OCI-LY1 (cell line): Measurements from ENCODE around the gene FCGR2B.

ENCODE experiments used
- H2AFZ ChIP-seq: fragments of 200-600 bp; sonication (generic), shearing (Covaris generic); 2 replicates; pipeline ENCODE4 v1.6.0; 2014; ENCODE audit warnings: antibody characterized with exemption, mild to moderate bottlenecking, low read length
- H3F3A ChIP-seq: fragments of 200-600 bp; sonication (generic), shearing (Covaris generic); 2 replicates; pipeline ENCODE4 v1.6.0; 2014; ENCODE audit warnings: mild to moderate bottlenecking, antibody characterized with exemption, low read length, moderate library complexity; ENCODE audit not compliant: insufficient read depth
- H3K27ac ChIP-seq: fragments of 200-600 bp; sonication (generic); 2 replicates; pipeline ENCODE4 v1.5.1; 2014; ENCODE audit warnings: low read length, mixed run types, mild to moderate bottlenecking, low read depth; ENCODE audit not compliant: poor library complexity, severe bottlenecking
- H3K27me3 ChIP-seq: fragments of 200-600 bp; sonication (generic); 2 replicates; pipeline ENCODE4 v1.6.0; 2014; ENCODE audit warnings: antibody characterized with exemption, mild to moderate bottlenecking, low read length, moderate library complexity; ENCODE audit not compliant: insufficient read depth
- H3K36me3 ChIP-seq: fragments of 200-600 bp; sonication (generic); 2 replicates; pipeline ENCODE4 v1.6.1; 2014; ENCODE audit warnings: mild to moderate bottlenecking, antibody characterized with exemption, low read length, moderate library complexity, mixed read lengths; ENCODE audit not compliant: insufficient read depth
- H3K4me1 ChIP-seq: fragments of 200-600 bp; sonication (generic); 2 replicates; pipeline ENCODE4 v1.5.1; 2014; ENCODE audit warnings: mild to moderate bottlenecking, low read length, moderate library complexity; ENCODE audit not compliant: insufficient read depth, severe bottlenecking
- H3K4me2 ChIP-seq: fragments of 200-600 bp; sonication (generic), shearing (Covaris generic); 2 replicates; pipeline ENCODE4 v1.6.1; 2014; ENCODE audit warnings: low read length
- H3K4me3 ChIP-seq: fragments of 200-600 bp; sonication (generic); 2 replicates; pipeline ENCODE4 v1.5.1; 2014; ENCODE audit warnings: low read length, low read depth, mild to moderate bottlenecking, mixed read lengths; ENCODE audit not compliant: poor library complexity, severe bottlenecking
- H3K79me2 ChIP-seq: fragments of 200-600 bp; shearing (Covaris generic); 2 replicates; pipeline ENCODE4 v1.6.1; 2016; ENCODE audit warnings: mixed run types, low read length, mixed read lengths; ENCODE audit not compliant: insufficient read depth
- H3K9ac ChIP-seq: fragments of 200-600 bp; sonication (generic), shearing (Covaris generic); 2 replicates; pipeline ENCODE4 v1.6.1; 2014; ENCODE audit warnings: mild to moderate bottlenecking, low read length, mixed read lengths
- H3K9me2 ChIP-seq: fragments of 200-600 bp; sonication (generic), shearing (Covaris generic); 2 replicates; pipeline ENCODE4 v1.6.1; 2014; ENCODE audit warnings: low read depth, mild to moderate bottlenecking, low read length, mixed read lengths
- H3K9me3 ChIP-seq: fragments of 200-600 bp; shearing (Covaris generic); 2 replicates; pipeline ENCODE4 v1.6.1; 2014; ENCODE audit warnings: low read length, mixed read lengths
- H4K20me1 ChIP-seq: fragments of 200-600 bp; sonication (generic), shearing (Covaris generic); 2 replicates; pipeline ENCODE4 v1.6.0; 2016; ENCODE audit warnings: mild to moderate bottlenecking, low read length; ENCODE audit not compliant: insufficient read depth
- EZH2 ChIP-seq: fragments of 200-600 bp; sonication (generic), shearing (Covaris generic); IDR thresholded peaks from 2 replicates; pipeline ENCODE4 v1.8.0; 2017; ENCODE audit warnings: borderline replicate concordance, mixed run types, mild to moderate bottlenecking, antibody characterized with exemption, low read length, moderate library complexity, mixed read lengths
- TF ChIP-seq, protein P1 (sequence below): fragments of 200-600 bp; sonication (generic), shearing (Covaris generic); IDR thresholded peaks from 2 replicates; pipeline ENCODE4 v1.5.1; 2017; ENCODE audit warnings: mild to moderate bottlenecking, antibody characterized with exemption, low read length, moderate library complexity, mixed read lengths

FCGR2B gene

DNA sequence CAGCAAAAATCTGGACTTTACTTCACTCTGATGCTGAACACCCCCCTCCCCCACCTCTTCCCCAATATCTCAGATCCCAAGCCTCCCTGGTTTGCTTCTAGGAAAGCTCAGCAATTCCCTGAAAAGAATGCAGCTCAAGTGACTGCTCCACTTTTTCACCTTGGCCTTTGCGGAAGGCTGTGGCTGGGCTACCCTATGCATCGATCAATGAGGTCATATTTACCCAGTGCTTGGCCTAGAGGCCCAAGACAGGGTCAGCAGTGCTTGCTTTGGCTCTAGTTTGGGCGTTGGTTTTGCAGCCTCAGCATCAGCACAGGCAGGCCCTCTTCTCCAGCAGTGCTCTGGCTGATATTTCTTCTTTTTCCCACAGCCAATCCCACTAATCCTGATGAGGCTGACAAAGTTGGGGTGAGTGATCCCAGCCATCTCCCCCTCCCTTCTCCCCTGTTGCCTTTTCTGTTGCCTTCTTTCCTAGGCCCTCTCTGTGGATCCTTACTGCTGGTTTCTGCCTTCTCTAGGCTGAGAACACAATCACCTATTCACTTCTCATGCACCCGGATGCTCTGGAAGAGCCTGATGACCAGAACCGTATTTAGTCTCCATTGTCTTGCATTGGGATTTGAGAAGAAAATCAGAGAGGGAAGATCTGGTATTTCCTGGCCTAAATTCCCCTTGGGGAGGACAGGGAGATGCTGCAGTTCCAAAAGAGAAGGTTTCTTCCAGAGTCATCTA, 14.2 kb downstream of the FCGR2B start:
- TF ChIP-seq EZH2, result no peak
- TF ChIP-seq, protein P1, sequence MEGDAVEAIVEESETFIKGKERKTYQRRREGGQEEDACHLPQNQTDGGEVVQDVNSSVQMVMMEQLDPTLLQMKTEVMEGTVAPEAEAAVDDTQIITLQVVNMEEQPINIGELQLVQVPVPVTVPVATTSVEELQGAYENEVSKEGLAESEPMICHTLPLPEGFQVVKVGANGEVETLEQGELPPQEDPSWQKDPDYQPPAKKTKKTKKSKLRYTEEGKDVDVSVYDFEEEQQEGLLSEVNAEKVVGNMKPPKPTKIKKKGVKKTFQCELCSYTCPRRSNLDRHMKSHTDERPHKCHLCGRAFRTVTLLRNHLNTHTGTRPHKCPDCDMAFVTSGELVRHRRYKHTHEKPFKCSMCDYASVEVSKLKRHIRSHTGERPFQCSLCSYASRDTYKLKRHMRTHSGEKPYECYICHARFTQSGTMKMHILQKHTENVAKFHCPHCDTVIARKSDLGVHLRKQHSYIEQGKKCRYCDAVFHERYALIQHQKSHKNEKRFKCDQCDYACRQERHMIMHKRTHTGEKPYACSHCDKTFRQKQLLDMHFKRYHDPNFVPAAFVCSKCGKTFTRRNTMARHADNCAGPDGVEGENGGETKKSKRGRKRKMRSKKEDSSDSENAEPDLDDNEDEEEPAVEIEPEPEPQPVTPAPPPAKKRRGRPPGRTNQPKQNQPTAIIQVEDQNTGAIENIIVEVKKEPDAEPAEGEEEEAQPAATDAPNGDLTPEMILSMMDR, result no peak
- no peaks in the 10 kb centered on the region for H3K27me3 ChIP-seq
- H3K27ac ChIP-seq, result no peak overlapping the region
- H2AFZ ChIP-seq, result no peak overlapping the region
- no peaks in the 10 kb centered on the region for H3F3A ChIP-seq
- no peak overlapping the region for H3K9ac ChIP-seq
- H3K9me2 ChIP-seq, result no peaks in the 10 kb centered on the region
- H3K79me2 ChIP-seq, result no peaks in the 10 kb centered on the region
- H3K4me2 ChIP-seq, result no peak overlapping the region
- no peak overlapping the region for H3K4me3 ChIP-seq
- no peaks in the 10 kb centered on the region for H4K20me1 ChIP-seq
- no peaks in the 10 kb centered on the region for H3K9me3 ChIP-seq
- H3K36me3 ChIP-seq, result peaks cover 53% of the 10 kb centered on the region
- no peaks in the 10 kb centered on the region for H3K4me1 ChIP-seq

DNA sequence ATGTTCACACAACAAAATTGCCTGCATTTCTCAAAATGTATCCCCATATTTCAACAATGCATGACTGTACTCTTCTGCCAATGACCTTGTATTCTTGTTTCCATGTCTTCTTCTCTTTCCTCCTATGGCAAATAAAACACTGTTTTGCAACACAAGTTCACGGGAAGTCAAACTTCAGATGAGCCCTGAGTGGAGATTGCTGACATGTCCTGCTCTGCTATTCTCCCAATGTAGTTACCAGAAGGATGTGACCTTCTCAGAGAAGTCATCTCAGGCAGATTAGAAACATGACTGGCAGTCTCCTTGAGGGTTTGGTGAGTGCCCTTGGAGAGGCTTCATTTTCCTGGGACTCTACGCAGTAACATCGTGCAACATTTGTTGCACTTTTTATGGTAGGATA, 15.6 kb downstream of the FCGR2B start:
- Histone ChIP-seq H3K4me2 (no peak overlapping the region), H3F3A (no peaks in the 10 kb centered on the region), H3K36me3 (peaks cover 42% of the 10 kb centered on the region), H3K27me3 (no peaks in the 10 kb centered on the region), H4K20me1 (no peaks in the 10 kb centered on the region), H3K9me3 (no peaks in the 10 kb centered on the region), H3K79me2 (no peaks in the 10 kb centered on the region), H3K27ac (no peak overlapping the region), H3K4me1 (no peaks in the 10 kb centered on the region), H3K4me3 (no peak overlapping the region), H2AFZ (no peak overlapping the region), H3K9me2 (no peaks in the 10 kb centered on the region), H3K9ac (no peak overlapping the region)
- no peak for TF ChIP-seq EZH2
- TF ChIP-seq, protein P1, result no peak

DNA sequence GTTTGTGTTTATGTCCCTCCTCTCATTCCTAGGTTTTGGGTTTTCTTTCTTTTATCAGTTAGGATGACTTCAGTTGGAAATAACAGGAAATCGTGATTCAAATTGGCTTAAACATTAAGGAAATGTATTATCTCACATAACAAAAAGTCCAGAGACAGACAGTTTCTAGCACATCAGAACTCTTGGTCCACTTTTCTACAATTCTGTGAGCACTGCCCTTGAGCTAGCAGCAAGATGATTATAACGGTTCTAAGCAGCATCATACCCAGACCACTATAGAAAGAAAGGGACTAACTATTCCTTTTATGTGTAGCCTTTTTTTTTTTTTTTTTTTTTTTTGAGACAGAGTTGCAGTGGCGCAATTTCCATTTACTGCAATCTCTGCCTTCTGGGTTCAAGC, 18.9 kb downstream of the FCGR2B start:
- no peak overlapping the region for H3K27ac ChIP-seq
- no peaks in the 10 kb centered on the region for H3K79me2 ChIP-seq
- H3K9ac ChIP-seq, result no peak overlapping the region
- H3K27me3 ChIP-seq, result no peaks in the 10 kb centered on the region
- H3K9me3 ChIP-seq, result no peaks in the 10 kb centered on the region
- TF ChIP-seq, protein P1, result no peak
- TF ChIP-seq EZH2, result no peak
- H4K20me1 ChIP-seq, result no peaks in the 10 kb centered on the region
- H3K9me2 ChIP-seq, result no peaks in the 10 kb centered on the region
- H3K4me2 ChIP-seq, result no peak overlapping the region
- H3F3A ChIP-seq, result no peaks in the 10 kb centered on the region
- no peak overlapping the region for H3K4me3 ChIP-seq
- H3K36me3 ChIP-seq, result peaks cover 18% of the 10 kb centered on the region; the same call in 1 of the 2 replicates
- no peaks in the 10 kb centered on the region for H3K4me1 ChIP-seq
- no peak overlapping the region for H2AFZ ChIP-seq
